ENCODE measurements around the gene PVALEF.

PVALEF gene

GRCh38 chr17:81180836-81181810, 15.8 kb downstream of the PVALEF start:
- no peak for DNase-seq (ENCODE audit: low read depth in 2 of 3, low spot score in 1 of 3)

GRCh38 chr17:81181811-81182185, 16.5 kb downstream of the PVALEF start:
- no peak for DNase-seq (ENCODE audit: low read depth in 2 of 3, low spot score in 1 of 3)

GRCh38 chr17:81182596-81182995, 17.3 kb downstream of the PVALEF start:
- DNase-seq (ENCODE audit: low read depth in 2 of 3, low spot score in 1 of 3): no peak

GRCh38 chr17:81183316-81183715, 18.0 kb downstream of the PVALEF start:
- DNase-seq (ENCODE audit: low read depth in 2 of 3, low spot score in 1 of 3): no peak

GRCh38 chr17:81183807-81184206, 18.5 kb downstream of the PVALEF start:
- no peak for DNase-seq (ENCODE audit: low read depth in 2 of 3, low spot score in 1 of 3)

GRCh38 chr17:81184555-81184954, 19.2 kb downstream of the PVALEF start:
- DNase-seq (ENCODE audit: low read depth in 2 of 3, low spot score in 1 of 3): no peak

GRCh38 chr17:81186203-81186602, 20.9 kb downstream of the PVALEF start:
- DNase-seq (ENCODE audit: low read depth in 2 of 3, low spot score in 1 of 3): no peak

- no peak for DNase-seq (ENCODE audit: low read depth in 2 of 3, low spot score in 1 of 3)
Measured at GRCh38 chr17:81187120-81187519, 21.8 kb downstream of the PVALEF start.

- no peak for DNase-seq (ENCODE audit: low read depth in 2 of 3, low spot score in 1 of 3)
Measured at GRCh38 chr17:81187586-81188490, 22.5 kb downstream of the PVALEF start.

- no peak for DNase-seq (ENCODE audit: low read depth in 2 of 3, low spot score in 1 of 3)
Measured at GRCh38 chr17:81188491-81188840, 23.2 kb downstream of the PVALEF start.

- DNase-seq (ENCODE audit: low read depth in 2 of 3, low spot score in 1 of 3): no peak
Measured at GRCh38 chr17:81189016-81189415, 23.7 kb downstream of the PVALEF start.

GRCh38 chr17:81189670-81190530, 24.6 kb downstream of the PVALEF start:
- DNase-seq (ENCODE audit: low read depth in 2 of 3, low spot score in 1 of 3): no peak

GRCh38 chr17:81190591-81190990, 25.3 kb downstream of the PVALEF start:
- DNase-seq (ENCODE audit: low read depth in 2 of 3, low spot score in 1 of 3): no peak

- no peak for DNase-seq (ENCODE audit: low read depth in 2 of 3, low spot score in 1 of 3)
Measured at GRCh38 chr17:81191116-81191515, 25.8 kb downstream of the PVALEF start.

- DNase-seq (ENCODE audit: low read depth in 2 of 3, low spot score in 1 of 3): no peak
Measured at GRCh38 chr17:81191646-81192045, 26.3 kb downstream of the PVALEF start.

GRCh38 chr17:81192386-81193050, 27.2 kb downstream of the PVALEF start:
- no peak for DNase-seq (ENCODE audit: low read depth in 2 of 3, low spot score in 1 of 3)

GRCh38 chr17:81193051-81193410, 27.7 kb downstream of the PVALEF start:
- DNase-seq (ENCODE audit: low read depth in 2 of 3, low spot score in 1 of 3): no peak

GRCh38 chr17:81193470-81194224, 28.3 kb downstream of the PVALEF start:
- no peak for DNase-seq (ENCODE audit: low read depth in 2 of 3, low spot score in 1 of 3)

GRCh38 chr17:81194225-81194760, 29.0 kb downstream of the PVALEF start:
- no peak for DNase-seq (ENCODE audit: low read depth in 2 of 3, low spot score in 1 of 3)

All from stimulated activated CD4-positive, alpha-beta T cell treated with anti-CD3 and anti-CD28 coated beads, Interleukin-12 subunit alpha, Interleukin-12 subunit beta, amount 100 ng/mL, for 48 hours (primary cell).